Measurements from ENCODE around the gene TNK2. TPM values are rescaled to one million over a fixed set of nuclear protein-coding genes. Genes with fewer than 3 reads are reported as not detected.
A peak's percentile ranks its signal among the peaks of the same experiment; 100 is the strongest.

TNK2 gene
- total RNA-seq, 6 experiments from 2014 or later = 12.6 to 52.5 (median 25.3) TPM

DNA sequence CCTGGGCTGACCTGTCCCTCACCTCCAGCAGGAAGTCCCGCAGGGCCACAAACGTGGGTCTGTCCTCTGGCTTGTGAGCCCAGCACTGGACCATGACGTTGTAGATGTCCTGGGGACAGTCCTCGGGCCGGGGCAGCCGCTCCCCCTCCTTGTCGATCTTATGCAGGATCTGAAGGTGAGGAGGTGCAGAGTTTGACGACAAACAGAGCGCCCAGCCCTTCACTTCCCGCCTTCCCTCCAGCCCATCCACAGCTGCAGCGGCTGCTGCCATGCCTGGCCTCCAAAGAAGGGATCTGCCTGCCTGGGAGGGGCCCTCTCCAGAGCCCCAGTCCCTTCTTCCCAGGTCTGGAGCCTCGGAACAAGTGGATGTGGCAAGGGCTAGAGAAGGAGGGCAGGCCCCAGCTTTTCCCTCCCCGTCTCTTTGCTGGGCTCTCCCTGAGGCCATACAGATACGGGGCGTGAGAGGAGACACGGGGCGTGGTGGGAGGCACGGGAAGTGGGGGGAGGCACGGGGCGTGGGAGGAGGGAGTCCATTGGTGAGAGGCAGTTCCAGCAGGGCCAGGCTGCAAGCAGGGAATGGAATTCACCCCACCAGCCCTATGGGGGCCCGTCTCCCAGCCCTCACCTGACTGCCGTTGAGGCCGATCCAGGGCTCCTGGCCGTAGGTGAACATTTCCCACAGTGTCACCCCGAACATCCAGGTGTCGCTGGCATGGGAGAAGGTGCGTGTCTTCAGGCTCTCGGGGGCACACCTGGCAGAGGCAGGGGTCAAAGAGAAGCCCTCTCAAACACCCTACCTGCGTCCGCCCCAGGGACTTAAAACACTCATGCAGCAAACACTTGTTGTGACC lies 29.7 kb downstream of the TNK2 start:
- no peaks in the 10 kb centered on the region for H3K4me1 ChIP-seq
- 80% methylated on average over 1 of the region's 30 CpGs for WGBS (ENCODE audit: insufficient coverage, low coverage, low lambda C conversion rate, missing lambda C conversion rate)
- DNase-seq = peak in 1 of 3 donors; percentile 44
- H3K4me3 ChIP-seq = no peak overlapping the region
- no peak for ATAC-seq
- TF ChIP-seq POLR2A (IDR thresholded peaks at IDR 0.05) = no peak
- TF ChIP-seq, protein P1, sequence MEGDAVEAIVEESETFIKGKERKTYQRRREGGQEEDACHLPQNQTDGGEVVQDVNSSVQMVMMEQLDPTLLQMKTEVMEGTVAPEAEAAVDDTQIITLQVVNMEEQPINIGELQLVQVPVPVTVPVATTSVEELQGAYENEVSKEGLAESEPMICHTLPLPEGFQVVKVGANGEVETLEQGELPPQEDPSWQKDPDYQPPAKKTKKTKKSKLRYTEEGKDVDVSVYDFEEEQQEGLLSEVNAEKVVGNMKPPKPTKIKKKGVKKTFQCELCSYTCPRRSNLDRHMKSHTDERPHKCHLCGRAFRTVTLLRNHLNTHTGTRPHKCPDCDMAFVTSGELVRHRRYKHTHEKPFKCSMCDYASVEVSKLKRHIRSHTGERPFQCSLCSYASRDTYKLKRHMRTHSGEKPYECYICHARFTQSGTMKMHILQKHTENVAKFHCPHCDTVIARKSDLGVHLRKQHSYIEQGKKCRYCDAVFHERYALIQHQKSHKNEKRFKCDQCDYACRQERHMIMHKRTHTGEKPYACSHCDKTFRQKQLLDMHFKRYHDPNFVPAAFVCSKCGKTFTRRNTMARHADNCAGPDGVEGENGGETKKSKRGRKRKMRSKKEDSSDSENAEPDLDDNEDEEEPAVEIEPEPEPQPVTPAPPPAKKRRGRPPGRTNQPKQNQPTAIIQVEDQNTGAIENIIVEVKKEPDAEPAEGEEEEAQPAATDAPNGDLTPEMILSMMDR (IDR thresholded peaks at IDR 0.05) = no peak
- H3K36me3 ChIP-seq = peaks cover 0 to 26% (median 9%) of the 10 kb centered on the region in 4 donors
- H3K9me3 ChIP-seq = no peaks in the 10 kb centered on the region
- intact Hi-C loops (cut with DNase I) = no loop called here
- H3K27me3 ChIP-seq = no peaks in the 10 kb centered on the region
- no peak overlapping the region for H3K27ac ChIP-seq

DNA sequence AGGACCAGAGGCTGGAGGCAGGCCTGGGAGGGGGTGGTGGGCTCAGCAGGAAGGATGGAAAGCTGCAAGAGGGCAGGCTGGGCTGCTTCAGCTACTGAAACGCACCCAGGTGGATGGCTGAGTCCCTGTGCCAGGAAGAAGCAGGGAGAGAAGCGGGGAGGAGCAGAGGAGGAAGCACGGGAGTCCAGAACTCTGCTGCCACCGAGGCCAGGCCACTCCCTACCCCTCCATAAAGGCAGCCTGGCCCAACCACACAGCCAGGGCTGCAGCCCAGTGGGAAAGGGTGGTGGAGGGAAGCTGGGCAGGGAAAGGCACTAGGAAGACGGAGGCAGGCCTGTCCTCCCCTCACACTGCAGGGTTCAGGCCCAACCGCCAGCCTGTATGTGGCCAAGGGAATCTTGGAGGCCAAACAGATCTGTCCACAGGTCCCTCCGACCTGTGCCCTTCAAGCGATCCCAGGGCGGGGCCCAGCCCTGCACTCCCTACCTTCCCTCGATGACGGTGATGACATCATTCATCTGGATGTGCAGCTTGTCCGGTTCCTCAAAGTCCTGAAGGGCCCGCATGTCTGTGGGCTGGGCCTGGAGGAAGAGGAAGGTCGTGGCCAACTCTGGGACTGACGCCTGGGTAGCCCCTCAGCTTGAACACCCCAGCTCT lies 30.5 kb downstream of the TNK2 start:
- no peaks in the 10 kb centered on the region for H3K4me1 ChIP-seq
- DNase-seq = no peak
- H3K4me3 ChIP-seq = no peak overlapping the region
- H3K27me3 ChIP-seq = no peaks in the 10 kb centered on the region
- no peak overlapping the region for H3K27ac ChIP-seq
- ATAC-seq = no peak
- intact Hi-C loops (cut with DNase I) = no loop called here
- TF ChIP-seq, protein P1 (IDR thresholded peaks at IDR 0.05) = no peak
- no peak for TF ChIP-seq POLR2A (IDR thresholded peaks at IDR 0.05)
- WGBS (ENCODE audit: insufficient coverage, low coverage, low lambda C conversion rate, missing lambda C conversion rate) = 88% methylated on average over 7 of the region's 15 CpGs
- no peaks in the 10 kb centered on the region for H3K9me3 ChIP-seq
- peaks cover 0 to 21% (median 9%) of the 10 kb centered on the region in 4 donors for H3K36me3 ChIP-seq

DNA sequence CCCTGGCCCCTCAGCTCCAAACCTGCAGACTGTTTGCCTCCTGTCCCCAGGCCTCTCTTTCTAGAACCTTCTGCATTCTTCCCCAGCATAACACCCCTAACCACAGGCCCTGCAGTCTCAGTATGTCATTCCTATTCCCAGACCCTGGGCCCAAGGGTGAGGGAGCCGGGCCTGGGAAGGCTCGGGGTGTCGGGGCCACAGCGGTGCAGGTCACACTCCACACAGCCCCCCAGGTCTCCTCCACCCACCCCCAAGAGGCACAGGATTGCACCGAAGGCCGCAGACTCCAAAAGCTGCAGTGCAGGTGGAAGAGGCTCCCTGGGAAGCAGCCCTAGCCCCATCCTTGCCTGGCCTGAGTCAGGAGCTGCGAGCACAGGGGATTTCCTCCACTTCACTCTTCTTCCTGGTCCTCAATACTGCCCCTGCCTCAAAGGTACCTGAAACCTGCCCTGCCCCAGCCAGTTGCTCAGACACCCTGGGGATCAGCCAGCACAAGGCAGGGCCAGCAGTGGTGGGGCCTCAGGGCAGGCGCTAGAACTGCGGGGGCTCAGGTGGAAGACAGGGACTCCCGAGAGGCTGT lies 31.1 kb downstream of the TNK2 start:
- no peak for DNase-seq
- Histone ChIP-seq H3K9me3 (no peaks in the 10 kb centered on the region), H3K4me3 (no peak overlapping the region), H3K27ac (no peak overlapping the region), H3K4me1 (no peaks in the 10 kb centered on the region), H3K27me3 (no peaks in the 10 kb centered on the region), H3K36me3 (peaks cover 0 to 20% (median 9%) of the 10 kb centered on the region in 4 donors)
- intact Hi-C loops (cut with DNase I) = no loop called here
- TF ChIP-seq, protein P1 (IDR thresholded peaks at IDR 0.05) = no peak
- no peak for TF ChIP-seq POLR2A (IDR thresholded peaks at IDR 0.05)
- 98% methylated on average over 6 of the region's 10 CpGs for WGBS (ENCODE audit: insufficient coverage, low coverage, low lambda C conversion rate, missing lambda C conversion rate)
- ATAC-seq = no peak

DNA sequence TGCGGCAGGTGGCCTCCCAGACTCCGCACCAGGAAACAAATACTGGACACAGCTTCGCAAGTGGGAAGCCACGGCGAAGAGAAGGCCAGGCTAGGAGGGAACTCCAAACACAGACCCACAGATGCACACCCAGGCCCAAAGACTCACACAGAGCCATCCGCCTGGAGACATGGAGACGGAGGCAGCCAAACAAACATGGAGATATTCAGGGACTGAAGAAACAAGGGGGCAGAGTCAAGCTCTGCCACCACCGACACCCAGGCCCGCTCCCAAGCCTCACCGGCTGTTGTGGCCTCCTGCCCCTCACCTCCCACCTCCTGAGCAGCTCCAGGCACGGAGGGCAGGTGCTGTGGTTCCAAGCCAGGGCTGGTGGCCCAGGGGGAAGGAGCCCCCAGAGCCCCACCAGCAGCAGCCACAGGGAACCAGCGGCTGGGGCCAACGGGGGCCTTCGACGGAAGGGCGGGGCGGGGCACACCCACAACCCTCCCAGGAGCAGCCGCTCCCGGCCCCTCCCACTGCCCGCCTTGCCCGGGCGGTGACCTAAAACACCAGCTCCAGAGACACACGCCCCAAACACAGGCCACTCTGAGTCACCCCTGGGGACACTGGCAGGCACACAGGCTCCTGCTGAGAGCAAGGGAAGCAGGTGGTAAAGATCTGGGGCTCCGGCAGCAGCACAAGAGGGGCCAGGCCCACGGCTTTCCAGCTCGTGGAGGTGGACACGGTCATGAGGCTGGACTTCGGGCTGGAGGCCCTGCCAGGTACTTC lies 31.9 kb downstream of the TNK2 start:
- Histone ChIP-seq H3K27me3 (no peaks in the 10 kb centered on the region), H3K27ac (no peak overlapping the region), H3K36me3 (peaks cover 0 to 16% (median 10%) of the 10 kb centered on the region in 4 donors), H3K4me3 (no peak overlapping the region), H3K4me1 (no peaks in the 10 kb centered on the region), H3K9me3 (no peaks in the 10 kb centered on the region)
- peak in 1 of 3 donors; percentile 39 for DNase-seq
- intact Hi-C loops (cut with DNase I) = no loop called here
- ATAC-seq = peak in 3 of 4 donors; percentile 6 to 32 (median 20)
- TF ChIP-seq POLR2A (IDR thresholded peaks at IDR 0.05) = no peak
- TF ChIP-seq, protein P1 (IDR thresholded peaks at IDR 0.05) = no peak
- no CpG with 5 or more reads among the region's 28 CpGs for WGBS (ENCODE audit: insufficient coverage, low coverage, low lambda C conversion rate, missing lambda C conversion rate)
